Thymus (tissue), 14 donors: Measurements from ENCODE around the gene ANKRD35. TPM values are rescaled to one million over a fixed set of nuclear protein-coding genes. Genes with fewer than 3 reads are reported as not detected.
"Not testable (repeated sequence)": the region's sequence is repeated elsewhere in the genome, so short reads cannot be mapped to it uniquely, and the experiment has no call there.

ENCODE experiments used
- DNase-seq, 9 donors: peaks; one replicate each; pipeline ENCODE4 v3.0.0-alpha.2; 2013; ENCODE audit warnings: low spot score in 9 of 9, low read depth in 6 of 9, missing footprints in 1 of 9
- H3K27ac ChIP-seq, 2 donors: one replicate each; pipeline ENCODE4 v1.5.1; 2013; ENCODE audit warnings: control low read depth in 1 of 2, low read depth in 1 of 2, low read length in 1 of 2, mild to moderate bottlenecking in 1 of 2, moderate library complexity in 1 of 2
- H3K27me3 ChIP-seq, 2 donors: one replicate each; pipeline ENCODE4 v1.5.1; 2013; ENCODE audit warnings: low read length in 1 of 2; ENCODE audit not compliant: control insufficient read depth in 2 of 2, insufficient read depth in 1 of 2
- H3K36me3 ChIP-seq, 2 donors: one replicate each; pipeline ENCODE4 v1.5.1; 2013; ENCODE audit warnings: low read length in 1 of 2, mild to moderate bottlenecking in 1 of 2, moderate library complexity in 1 of 2; ENCODE audit not compliant: control insufficient read depth in 2 of 2, insufficient read depth in 2 of 2
- H3K4me1 ChIP-seq, 2 donors: one replicate each; pipeline ENCODE4 v1.5.1; 2013; ENCODE audit warnings: low read length in 2 of 2; ENCODE audit not compliant: control insufficient read depth in 2 of 2, insufficient read depth in 2 of 2
- H3K4me3 ChIP-seq, 2 donors: one replicate each; pipeline ENCODE4 v1.5.1; 2013; ENCODE audit warnings: low read length in 2 of 2, control low read depth in 1 of 2, mild to moderate bottlenecking in 1 of 2
- H3K9me3 ChIP-seq, 2 donors: one replicate each; pipeline ENCODE4 v1.5.1; 2013; ENCODE audit warnings: low read length in 1 of 2, mild to moderate bottlenecking in 1 of 2; ENCODE audit not compliant: control insufficient read depth in 2 of 2, insufficient read depth in 1 of 2
- WGBS: extraction: QIAGEN DNeasy Blood & Tissue Kit; methylation state at CpG from one replicate; pipeline ENCODE4 v1.1.7; 2013; 5-methylcytosine and 5-hydroxymethylcytosine counted together
- long read RNA-seq, 10 donors: transcript quantifications; one replicate each; lab custom pipeline, GENCODE V29; 2026
- polyA plus RNA-seq: library from polyadenylated mRNA; stranded (reverse); fragments of 200-250 nt; gene quantifications from one replicate; pipeline ENCODE4 v1.2.3, GENCODE V29; 2013
- total RNA-seq: library from RNA; stranded (reverse); fragments of 120-200 nt; gene quantifications from one replicate; pipeline ENCODE4 v1.2.4, GENCODE V29; 2013
- donor health status: healthy.

Gene ANKRD35, protein sequence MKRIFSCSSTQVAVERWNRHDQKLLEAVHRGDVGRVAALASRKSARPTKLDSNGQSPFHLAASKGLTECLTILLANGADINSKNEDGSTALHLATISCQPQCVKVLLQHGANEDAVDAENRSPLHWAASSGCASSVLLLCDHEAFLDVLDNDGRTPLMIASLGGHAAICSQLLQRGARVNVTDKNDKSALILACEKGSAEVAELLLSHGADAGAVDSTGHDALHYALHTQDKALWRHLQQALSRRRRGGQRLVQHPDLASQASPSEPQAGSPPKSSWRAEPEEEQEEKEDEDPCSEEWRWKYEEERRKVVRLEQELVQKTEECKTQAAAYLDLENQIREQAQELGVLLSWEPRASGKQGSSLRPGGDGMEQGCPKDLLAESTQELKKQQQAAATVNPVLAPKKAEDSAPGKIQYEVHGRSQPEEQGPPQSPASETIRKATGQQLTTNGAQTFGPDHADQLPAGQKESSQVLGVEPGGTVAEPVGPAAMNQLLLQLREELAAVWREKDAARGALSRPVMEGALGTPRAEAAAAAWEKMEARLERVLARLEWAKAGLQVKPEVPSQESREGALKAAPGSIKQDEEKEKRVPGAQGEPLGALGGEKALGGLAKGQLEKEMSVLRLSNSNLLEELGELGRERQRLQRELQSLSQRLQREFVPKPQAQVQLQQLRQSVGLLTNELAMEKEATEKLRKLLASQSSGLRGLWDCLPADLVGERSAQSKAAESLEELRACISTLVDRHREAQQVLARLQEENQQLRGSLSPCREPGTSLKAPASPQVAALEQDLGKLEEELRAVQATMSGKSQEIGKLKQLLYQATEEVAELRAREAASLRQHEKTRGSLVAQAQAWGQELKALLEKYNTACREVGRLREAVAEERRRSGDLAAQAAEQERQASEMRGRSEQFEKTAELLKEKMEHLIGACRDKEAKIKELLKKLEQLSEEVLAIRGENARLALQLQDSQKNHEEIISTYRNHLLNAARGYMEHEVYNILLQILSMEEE
- total RNA-seq (0.28 TPM), polyA plus RNA-seq (2.7 TPM)
- long read RNA-seq, donor 1: 0 reads
- long read RNA-seq, donor 2: 0 reads
- long read RNA-seq, donor 3: 0 reads
- long read RNA-seq, donor 4: 0 reads
- long read RNA-seq, donor 5: 0 reads
- long read RNA-seq, donor 6: 0 reads
- long read RNA-seq, donor 7: 0 reads
- long read RNA-seq, donor 8: 0 reads
- long read RNA-seq, donor 9: 0 reads
- long read RNA-seq, donor 10: 0 reads

DNA sequence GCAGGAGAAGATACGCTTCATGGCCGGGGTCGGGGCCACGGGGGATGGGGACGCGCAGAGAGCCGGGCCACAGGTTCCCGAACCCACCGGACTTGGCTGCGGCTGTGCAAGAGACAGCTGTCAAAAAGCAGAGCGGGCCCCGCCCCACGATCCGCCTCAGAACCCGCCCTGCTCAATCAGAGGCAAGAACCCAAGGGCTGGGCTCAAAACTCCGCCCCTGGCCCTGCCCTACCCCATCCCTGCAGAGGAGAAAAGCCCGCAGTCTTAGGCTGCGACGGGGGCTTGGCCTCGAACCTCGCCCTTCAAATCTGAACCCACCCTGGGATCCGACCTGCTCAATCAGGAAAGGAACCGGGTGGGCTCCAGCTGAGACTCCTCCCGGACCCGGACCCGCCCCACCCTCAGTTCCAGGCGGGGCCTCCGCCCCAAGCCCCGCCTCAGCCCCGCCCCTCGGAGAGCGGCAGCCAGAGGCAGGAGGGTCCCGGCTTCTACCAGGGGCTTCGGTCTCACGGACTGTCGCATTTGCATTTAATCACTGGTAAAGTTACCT lies at the start of gene ANKRD35:
TSS of gene ANKRD35 (minus strand) at position 129 of the 550 bp plus-strand sequence. CDS start at position 21, 108 bp downstream.
- no peaks in the 10 kb centered on the region for H3K36me3 ChIP-seq
- H3K27ac ChIP-seq: peak within 1 kb of the TSS in 1 of 2 donors; percentile 33
- peaks cover 2 to 11% of the 10 kb centered on the region in 2 donors for H3K4me1 ChIP-seq
- no peaks in the 10 kb centered on the region for H3K9me3 ChIP-seq
- H3K4me3 ChIP-seq: peak within 1 kb of the TSS; percentile 59 to 81
- WGBS: 1% methylated on average over 36 of the region's 36 CpGs
- peaks cover 7 to 27% of the 10 kb centered on the region in 2 donors for H3K27me3 ChIP-seq
- peak; percentile 55 to 92 (median 78) for DNase-seq

DNA sequence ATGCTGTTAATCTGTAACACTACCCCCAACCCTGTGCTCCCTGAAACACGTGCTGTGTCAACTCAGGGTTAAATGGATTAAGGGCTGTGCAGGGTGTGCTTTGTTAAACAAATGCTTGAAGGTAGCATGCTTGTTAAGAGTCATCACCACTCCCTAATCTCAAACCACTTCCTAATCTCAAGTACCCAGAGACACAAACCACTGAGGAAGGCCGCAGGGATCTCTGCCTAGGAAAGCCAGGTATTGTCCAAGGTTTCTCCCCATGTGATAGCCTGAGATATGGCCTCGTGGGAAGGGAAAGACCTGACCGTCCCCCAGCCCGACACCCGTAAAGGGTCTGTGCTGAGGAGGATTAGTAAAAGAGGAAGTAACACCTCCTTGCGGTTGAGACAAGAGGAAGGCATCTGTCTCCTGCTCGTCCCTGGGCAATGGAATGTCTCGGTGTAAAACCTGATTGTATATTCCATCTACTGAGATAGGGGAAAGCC lies 46.9 kb upstream of the ANKRD35 start:
- not testable (repeated sequence) for H3K4me3 ChIP-seq
- peak overlapping the region in 1 of 2 donors; percentile 47 for H3K27ac ChIP-seq

DNA sequence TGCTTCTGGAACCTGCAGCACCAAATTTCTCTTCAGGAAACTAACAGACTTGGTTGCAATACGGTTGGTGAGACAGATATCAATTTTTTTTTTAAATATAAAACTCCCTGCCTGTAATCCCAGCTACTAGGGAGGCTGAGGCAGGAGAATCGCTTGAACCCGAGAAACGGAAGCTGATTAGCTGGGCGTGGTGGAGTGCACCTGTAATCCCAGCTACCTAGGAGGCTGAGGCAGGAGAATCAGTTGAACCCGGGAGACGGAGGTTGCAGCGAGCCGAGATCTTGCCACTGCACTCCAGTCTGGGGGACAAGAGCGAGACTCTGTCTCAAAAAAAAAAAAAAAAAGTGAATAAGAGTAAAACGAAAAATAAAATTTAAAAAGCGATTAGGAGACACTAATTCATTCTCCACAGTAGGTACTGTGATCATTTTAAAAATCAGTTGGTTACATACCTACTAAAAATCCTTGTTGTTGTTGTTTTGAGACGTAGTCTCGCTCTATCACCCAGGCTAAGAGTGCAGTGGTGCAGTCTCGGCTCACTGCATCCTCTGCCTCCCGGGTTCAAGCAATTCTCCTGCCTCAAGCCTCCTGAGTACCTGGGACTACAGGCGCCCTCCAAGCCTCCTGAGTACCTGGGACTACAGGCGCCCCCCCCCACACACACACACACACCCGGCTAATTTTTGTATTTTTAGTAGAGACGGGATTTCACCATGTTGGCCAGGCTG lies 42.4 kb upstream of the ANKRD35 start:
- H3K4me3 ChIP-seq: peak overlapping the region; percentile 88 to 93
- no peaks in the 10 kb centered on the region for H3K27me3 ChIP-seq
- DNase-seq: peak in 1 of 9 donors; percentile 20
- WGBS: 71% methylated on average over 20 of the region's 20 CpGs
- H3K4me1 ChIP-seq: peaks cover 4 to 17% of the 10 kb centered on the region in 2 donors
- no peaks in the 10 kb centered on the region for H3K9me3 ChIP-seq
- peak overlapping the region; percentile 97 to 99 for H3K27ac ChIP-seq
- peaks cover 10 to 16% of the 10 kb centered on the region in 2 donors for H3K36me3 ChIP-seq

More for the DNA sequence above, 46.9 kb upstream of the ANKRD35 start:
- H3K4me1 ChIP-seq, H3K27me3 ChIP-seq, H3K9me3 ChIP-seq: not testable (repeated sequence)
- H3K36me3 ChIP-seq: peaks cover 11 to 27% of the 10 kb centered on the region in 2 donors
- 4% methylated on average over 9 of the region's 9 CpGs for WGBS
- DNase-seq: peak in 1 of 9 donors; percentile 52

DNA sequence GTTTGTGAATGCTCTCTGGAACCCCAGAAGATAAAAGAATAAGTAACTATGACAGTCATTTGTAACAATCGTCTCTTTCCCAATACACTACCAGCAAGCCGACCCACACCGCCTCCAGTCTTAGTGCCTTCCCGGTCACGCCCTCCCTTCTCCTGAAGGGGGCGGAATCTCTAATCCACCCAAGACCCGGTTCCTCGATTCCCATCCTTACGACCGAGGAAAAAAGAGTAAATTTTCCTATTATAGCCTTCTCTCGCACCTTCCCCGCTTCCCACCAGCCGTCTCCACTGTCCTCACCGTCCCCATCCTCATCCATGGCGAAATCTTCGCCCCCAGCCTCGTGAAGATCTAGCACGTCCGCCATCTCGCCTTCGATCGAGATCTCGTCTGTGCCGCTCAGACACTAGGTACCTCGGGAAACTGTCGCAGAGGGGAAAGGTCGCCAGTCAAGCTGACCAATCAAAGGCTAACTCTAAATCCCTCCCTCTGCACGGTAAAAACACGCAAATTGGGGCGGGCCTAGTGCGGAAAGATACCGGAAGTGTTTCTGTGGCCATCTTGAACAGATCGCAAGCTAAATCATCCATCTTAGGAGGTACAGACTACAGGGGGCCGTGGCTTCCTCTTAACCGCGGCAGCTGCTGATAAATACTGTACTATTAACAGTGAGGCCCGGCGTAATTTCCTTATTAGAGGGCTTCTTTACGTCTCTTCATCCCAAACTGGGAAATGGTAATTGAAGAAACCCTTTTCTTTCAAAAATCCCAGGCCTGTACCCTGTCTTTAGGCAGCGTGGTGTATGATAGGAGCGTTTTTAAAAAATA lies 41.6 kb upstream of the ANKRD35 start, which contains the start of gene RBM8A:
TSS of gene RBM8A (minus strand) at position 422 of the 824 bp plus-strand sequence. CDS start at position 364, 58 bp downstream.
- Histone ChIP-seq H3K4me1 (peaks cover 4 to 14% of the 10 kb centered on the region in 2 donors), H3K4me3 (peak within 1 kb of the TSS; percentile 88 to 93), H3K36me3 (peaks cover 10 to 17% of the 10 kb centered on the region in 2 donors), H3K27me3 (no peaks in the 10 kb centered on the region), H3K9me3 (no peaks in the 10 kb centered on the region), H3K27ac (peak within 1 kb of the TSS; percentile 97 to 99)
- peak; percentile 93 to 99 (median 98) for DNase-seq
- under 1% methylated on average over 41 of the region's 41 CpGs for WGBS

DNA sequence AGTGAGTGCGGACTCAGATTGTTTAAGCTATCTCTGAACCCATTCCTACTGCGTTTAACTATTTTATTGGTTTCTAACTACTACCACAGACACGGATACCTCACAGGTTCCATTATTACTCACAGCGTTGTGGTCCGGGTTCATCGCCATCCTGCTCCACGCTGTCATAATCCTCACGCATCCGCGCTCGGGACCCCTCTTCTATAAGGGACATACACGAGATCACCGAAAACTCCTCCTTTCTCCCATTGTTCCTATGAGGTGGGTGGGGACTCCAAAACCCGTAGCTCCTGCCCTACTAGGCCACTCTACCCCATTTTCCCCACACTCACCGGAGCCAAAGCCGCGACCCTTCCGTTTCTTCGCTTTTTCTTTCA lies 41.0 kb upstream of the ANKRD35 start:
- Histone ChIP-seq H3K9me3 (no peaks in the 10 kb centered on the region), H3K36me3 (peaks cover 10 to 15% of the 10 kb centered on the region in 2 donors), H3K4me1 (peaks cover 4 to 14% of the 10 kb centered on the region in 2 donors), H3K27me3 (no peaks in the 10 kb centered on the region), H3K4me3 (peak overlapping the region; percentile 88 to 93), H3K27ac (peak overlapping the region; percentile 97 to 99)
- peak in 1 of 9 donors; percentile 36 for DNase-seq
- WGBS: 14% methylated on average over 19 of the region's 19 CpGs

DNA sequence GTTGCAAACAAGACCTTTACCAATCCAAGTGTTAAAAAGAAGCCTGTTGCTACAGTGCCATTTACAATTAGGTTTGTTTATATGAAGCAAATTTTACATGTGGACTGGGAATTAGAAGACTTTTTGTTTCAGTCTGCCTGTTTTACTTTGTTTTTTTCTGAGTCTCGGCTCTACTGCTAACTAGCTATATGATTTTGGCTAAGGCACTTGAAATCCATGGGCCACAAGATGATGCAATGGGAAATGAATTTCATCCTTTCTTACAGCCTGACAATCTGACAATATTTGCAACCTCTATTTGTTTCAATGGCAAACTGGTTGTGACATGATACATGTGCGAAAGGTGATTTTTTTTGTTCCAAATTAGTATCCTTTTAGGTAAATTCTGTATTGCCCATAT lies 36.6 kb upstream of the ANKRD35 start:
- WGBS: 95% methylated on average over 2 of the region's 2 CpGs
- Histone ChIP-seq H3K36me3 (peaks cover 10 to 14% of the 10 kb centered on the region in 2 donors), H3K27ac (no peak overlapping the region), H3K4me1 (peaks cover 16 to 30% of the 10 kb centered on the region in 2 donors), H3K9me3 (no peaks in the 10 kb centered on the region), H3K27me3 (no peaks in the 10 kb centered on the region), H3K4me3 (no peak overlapping the region)
- no peak for DNase-seq

DNA sequence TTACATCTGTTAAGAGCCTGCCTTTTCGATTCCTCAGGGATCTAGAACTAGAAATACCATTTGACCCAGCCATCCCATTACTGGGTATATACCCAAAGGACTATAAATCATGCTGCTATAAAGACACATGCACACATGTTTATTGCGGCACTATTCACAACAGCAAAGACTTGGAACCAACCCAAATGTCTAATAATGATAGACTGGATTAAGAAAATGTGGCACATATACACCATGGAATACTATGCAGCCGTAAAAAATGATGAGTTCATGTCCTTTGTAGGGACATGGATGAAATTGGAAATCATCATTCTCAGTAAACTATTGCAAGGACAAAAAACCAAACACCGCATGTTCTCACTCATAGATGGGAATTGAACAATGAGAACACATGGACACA lies 34.6 kb upstream of the ANKRD35 start:
- not testable (repeated sequence) for H3K9me3 ChIP-seq, H3K27me3 ChIP-seq, H3K4me3 ChIP-seq, DNase-seq, H3K27ac ChIP-seq
- peaks cover 12 to 21% of the 10 kb centered on the region in 2 donors for H3K4me1 ChIP-seq
- peaks cover 4 to 14% of the 10 kb centered on the region in 2 donors for H3K36me3 ChIP-seq
- WGBS: 99% methylated on average over 2 of the region's 4 CpGs
